Gastroesophageal sphincter (tissue), 3 donors: ENCODE data around the gene PDGFB.

Experiments used
- POLR2AphosphoS5 ChIP-seq: sonication (generic); formaldehyde crosslinking; IDR thresholded peaks from one replicate; pipeline ENCODE4 v1.6.1; 2017; ENCODE audit warnings: antibody characterized with exemption
- TF ChIP-seq, protein P1 (sequence below), 4 experiments: fragments of 200-600 bp in 2 of 4; fragments of 450-650 bp in 2 of 4; sonication (generic) in 1 of 4; IDR thresholded peaks; one replicate each; pipeline ENCODE4 v1.5.1; 2017 to 2019; ENCODE audit warnings: antibody characterized with exemption in 4 of 4, mild to moderate bottlenecking in 2 of 4, moderate library complexity in 2 of 4

DNA sequence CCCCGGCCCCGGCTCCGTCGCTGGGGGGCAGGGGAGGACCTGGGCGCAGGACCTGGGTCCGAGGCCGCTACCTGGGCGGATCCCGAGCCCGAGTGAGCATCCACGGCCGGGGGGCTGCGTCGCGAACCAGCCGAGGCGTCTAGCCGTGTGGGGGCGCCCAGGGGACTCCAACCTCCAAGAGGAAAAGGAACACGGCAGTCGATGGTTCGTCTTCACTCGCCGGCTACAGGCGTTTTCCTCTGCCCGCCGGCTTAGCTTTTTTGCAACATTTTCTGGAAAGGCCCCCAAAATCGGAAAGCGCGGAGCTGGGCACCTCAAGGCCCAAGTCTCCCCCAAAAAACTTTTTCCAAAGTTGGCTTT is 666 bp downstream of the PDGFB start:
- TF ChIP-seq, protein P1, sequence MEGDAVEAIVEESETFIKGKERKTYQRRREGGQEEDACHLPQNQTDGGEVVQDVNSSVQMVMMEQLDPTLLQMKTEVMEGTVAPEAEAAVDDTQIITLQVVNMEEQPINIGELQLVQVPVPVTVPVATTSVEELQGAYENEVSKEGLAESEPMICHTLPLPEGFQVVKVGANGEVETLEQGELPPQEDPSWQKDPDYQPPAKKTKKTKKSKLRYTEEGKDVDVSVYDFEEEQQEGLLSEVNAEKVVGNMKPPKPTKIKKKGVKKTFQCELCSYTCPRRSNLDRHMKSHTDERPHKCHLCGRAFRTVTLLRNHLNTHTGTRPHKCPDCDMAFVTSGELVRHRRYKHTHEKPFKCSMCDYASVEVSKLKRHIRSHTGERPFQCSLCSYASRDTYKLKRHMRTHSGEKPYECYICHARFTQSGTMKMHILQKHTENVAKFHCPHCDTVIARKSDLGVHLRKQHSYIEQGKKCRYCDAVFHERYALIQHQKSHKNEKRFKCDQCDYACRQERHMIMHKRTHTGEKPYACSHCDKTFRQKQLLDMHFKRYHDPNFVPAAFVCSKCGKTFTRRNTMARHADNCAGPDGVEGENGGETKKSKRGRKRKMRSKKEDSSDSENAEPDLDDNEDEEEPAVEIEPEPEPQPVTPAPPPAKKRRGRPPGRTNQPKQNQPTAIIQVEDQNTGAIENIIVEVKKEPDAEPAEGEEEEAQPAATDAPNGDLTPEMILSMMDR (IDR thresholded peaks at IDR 0.05): no peak
- TF ChIP-seq POLR2AphosphoS5: no peak
